ENCODE data around the gene LCOR.
"Not testable (repeated sequence)": the region's sequence is repeated elsewhere in the genome, so short reads cannot be mapped to it uniquely, and the experiment has no call there.

LCOR gene

DNA sequence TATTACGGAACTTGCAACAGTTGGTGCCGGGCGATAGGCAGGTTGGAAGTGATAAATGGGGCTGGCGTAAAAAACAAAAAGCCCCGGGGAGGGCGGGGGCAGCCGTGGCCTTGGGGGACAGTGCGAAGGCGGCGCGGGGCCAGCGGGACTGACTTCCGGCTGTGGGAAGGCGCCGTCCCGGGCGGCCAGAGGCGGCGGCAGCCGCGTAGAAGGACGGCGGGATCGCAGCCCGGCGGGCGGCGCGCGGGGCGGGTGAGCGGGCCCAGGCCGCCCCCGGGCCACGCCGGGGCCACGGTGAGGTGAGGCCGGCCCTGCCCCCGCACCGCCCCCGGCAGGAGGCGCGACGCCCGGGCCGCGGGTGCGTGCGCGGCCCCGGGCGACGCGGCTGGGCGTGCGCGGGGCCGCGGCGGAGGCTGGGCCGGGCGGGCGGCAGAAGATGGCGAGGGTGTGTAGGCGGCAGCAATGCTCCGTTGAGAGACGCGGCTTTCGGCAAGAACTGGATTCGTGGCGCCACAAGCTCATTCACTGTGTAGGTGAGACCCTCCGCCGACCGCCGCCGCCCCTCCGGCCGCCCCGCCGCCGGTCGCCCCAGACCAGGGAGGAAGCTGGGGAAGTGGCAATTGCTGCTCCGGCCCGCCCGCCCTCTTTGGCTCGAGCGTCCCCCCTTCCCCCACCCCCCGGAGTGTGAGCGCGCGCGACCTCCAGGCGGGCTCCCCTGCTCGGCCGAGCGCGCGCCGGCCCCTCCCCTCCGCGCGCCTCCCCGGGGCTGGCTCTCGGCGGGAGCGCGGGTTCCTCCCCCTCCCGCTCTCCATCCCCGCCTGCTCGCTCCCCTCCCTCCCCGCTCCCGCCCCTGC is at the start of gene LCOR:
Gene LCOR (plus strand): TSS at position 432 of the 854 bp plus-strand sequence. CDS start 116,760 bp downstream, outside the sequence.
- H3K27ac Mint-ChIP-seq, result peak within 1 kb of the TSS; percentile 92

DNA sequence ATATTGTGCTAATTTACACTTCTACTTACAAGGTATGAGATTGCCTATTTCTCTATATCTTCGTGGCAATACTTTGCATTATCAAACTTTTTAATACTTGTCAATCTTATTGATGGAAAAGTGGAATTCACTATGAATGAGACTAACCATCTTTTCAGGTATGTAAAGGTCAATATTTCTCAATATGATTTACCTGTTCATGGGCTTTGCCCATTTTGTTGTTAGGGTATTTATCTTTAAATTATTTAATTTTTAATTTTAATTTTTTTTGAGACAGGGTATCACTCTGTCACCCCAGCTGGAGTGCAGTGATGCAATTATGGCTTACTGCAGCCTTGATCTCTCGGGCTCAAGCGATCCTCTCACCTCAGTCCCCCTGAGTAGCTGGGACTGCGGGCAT is 47.8 kb upstream of the LCOR start:
- no peaks in the 10 kb centered on the region for H3K9me3 Mint-ChIP-seq
- H3K4me3 Mint-ChIP-seq, result no peak overlapping the region
- no peaks in the 10 kb centered on the region for H3K4me1 Mint-ChIP-seq
- no peaks in the 10 kb centered on the region for H3K36me3 Mint-ChIP-seq (ENCODE audit: low read depth)
- ATAC-seq (no peak), DNase-seq (no peak)
- H3K27me3 Mint-ChIP-seq, result peaks cover 7% of the 10 kb centered on the region
- H3K27ac Mint-ChIP-seq, result no peak overlapping the region

More for the DNA sequence above, at the start of gene LCOR:
- ATAC-seq (peak; percentile 72), DNase-seq (peak; percentile 84)
- Mint-ChIP-seq H3K27me3 (no peaks in the 10 kb centered on the region), H3K36me3 (ENCODE audit: low read depth) (peaks cover 10% of the 10 kb centered on the region), H3K4me1 (peaks cover 52% of the 10 kb centered on the region), H3K4me3 (peak within 1 kb of the TSS; percentile 83), H3K9me3 (no peaks in the 10 kb centered on the region)

DNA sequence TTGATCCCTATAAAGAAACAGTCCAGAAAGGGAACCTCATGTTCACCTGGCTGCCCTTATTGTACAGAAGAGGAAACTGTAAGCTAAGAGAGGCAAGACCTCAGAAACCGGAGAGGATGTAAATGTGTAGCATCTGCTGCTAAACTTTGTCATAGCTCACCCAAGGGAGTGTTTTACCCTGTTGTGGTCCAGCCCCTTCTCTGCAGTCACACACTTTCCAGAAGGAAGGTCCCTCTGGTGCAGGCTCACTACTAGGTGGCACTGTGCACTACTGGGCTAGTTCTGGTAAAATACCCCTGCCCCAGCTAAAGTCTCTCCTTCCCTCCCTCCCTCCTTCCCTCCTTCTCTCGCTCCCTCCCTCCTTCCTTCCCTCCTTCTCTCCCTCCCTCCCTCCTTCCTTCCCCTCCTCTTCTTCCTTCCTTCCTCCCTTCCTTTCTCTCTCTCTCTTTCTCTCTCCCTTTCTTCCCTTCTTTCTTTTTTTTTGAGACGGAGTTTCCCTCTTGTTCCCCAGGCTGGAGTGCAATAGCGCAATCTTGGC is 42.5 kb upstream of the LCOR start:
- ATAC-seq, result peak; percentile 80
- Mint-ChIP-seq H3K9me3 (no peaks in the 10 kb centered on the region), H3K36me3 (ENCODE audit: low read depth) (no peaks in the 10 kb centered on the region), H3K27me3 (peaks cover 14% of the 10 kb centered on the region), H3K4me1 (no peaks in the 10 kb centered on the region), H3K4me3 (no peak overlapping the region), H3K27ac (peak overlapping the region; percentile 7)
- DNase-seq, result peak; percentile 6

- Mint-ChIP-seq H3K27me3 (peaks cover 11% of the 10 kb centered on the region), H3K9me3 (no peaks in the 10 kb centered on the region), H3K4me3 (no peak overlapping the region), H3K27ac (no peak overlapping the region), H3K4me1 (no peaks in the 10 kb centered on the region), H3K36me3 (ENCODE audit: low read depth) (no peaks in the 10 kb centered on the region)
- ATAC-seq (no peak), DNase-seq (no peak)
Measured at GRCh38 chr10:96791902-96792301, 40.2 kb upstream of the LCOR start.

DNA sequence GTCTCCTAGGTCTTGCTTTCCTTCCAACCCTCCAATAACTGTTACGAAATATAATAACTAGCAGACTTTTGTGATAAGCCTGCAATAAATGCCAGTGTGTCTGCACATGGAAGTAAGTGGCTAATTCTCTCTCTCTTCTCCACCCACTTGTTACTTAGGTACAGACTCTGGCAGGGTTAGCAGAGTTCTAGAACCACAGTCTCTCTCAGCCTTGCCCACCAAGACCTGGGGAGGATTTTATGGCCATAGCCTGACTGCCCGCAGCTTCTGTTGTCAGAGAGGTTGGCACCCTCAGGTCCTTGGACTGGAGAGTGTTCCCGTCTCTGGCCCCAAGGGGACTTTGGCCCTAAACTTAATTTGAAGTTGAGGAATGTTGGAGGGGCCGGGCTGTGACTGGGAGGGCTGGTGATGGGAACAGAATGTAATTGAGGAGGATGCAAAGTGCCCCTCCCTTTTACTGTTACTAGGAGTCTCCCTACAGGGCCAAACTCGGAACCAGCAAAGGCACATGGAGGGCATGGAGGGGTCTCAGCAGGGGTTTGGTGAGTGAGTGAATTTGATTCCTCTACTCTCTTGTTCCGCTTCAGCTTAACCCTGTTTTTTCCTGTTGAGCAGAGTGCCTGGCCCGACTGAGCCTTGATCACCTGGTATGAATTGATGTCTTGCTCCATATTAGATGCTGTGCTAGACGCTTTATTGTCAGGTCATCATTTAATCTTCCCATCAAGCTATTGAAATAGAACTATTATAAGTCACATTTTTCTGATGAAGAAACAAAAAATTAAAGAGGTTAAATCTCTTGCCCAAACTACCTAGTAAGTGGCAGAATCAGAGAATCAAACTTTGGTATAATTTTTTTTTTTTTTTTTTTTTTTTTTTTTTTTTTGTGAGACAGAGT is 37.0 kb upstream of the LCOR start:
- Mint-ChIP-seq H3K36me3 (ENCODE audit: low read depth) (no peaks in the 10 kb centered on the region), H3K4me3 (no peak overlapping the region), H3K9me3 (no peaks in the 10 kb centered on the region), H3K4me1 (no peaks in the 10 kb centered on the region), H3K27ac (no peak overlapping the region), H3K27me3 (peaks cover 7% of the 10 kb centered on the region)
- no peak for ATAC-seq
- no peak for DNase-seq

DNA sequence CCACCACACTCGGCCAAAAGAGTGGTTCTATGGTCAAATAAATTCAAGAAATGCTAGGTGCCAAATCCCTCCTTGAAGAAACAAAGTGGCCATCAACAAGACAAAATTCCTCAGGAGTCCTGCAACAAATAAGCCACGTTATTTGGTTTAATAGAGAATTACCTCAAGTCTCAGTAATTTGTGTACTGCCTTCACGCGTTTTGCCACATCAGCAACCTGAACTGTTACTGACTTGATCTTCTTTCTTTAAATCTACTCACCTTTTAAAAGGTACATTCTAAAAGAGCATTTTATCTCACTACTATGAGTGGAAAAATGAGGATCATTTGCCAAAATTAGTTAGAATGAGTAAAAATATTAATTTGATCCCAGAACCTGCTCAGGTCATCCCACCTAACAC is 34.6 kb upstream of the LCOR start:
- H3K9me3 Mint-ChIP-seq, result no peaks in the 10 kb centered on the region
- DNase-seq, result no peak

GRCh38 chr10:96803288-96803664 is 28.8 kb upstream of the LCOR start:
- Mint-ChIP-seq H3K4me3 (no peak overlapping the region), H3K27ac (no peak overlapping the region), H3K36me3 (ENCODE audit: low read depth) (no peaks in the 10 kb centered on the region), H3K27me3 (peaks cover 6% of the 10 kb centered on the region), H3K9me3 (no peaks in the 10 kb centered on the region), H3K4me1 (no peaks in the 10 kb centered on the region)
- ATAC-seq (no peak), DNase-seq (no peak)

More for the DNA sequence above, 34.6 kb upstream of the LCOR start:
- H3K36me3 Mint-ChIP-seq (ENCODE audit: low read depth), result no peaks in the 10 kb centered on the region
- no peaks in the 10 kb centered on the region for H3K4me1 Mint-ChIP-seq
- no peak overlapping the region for H3K27ac Mint-ChIP-seq
- no peak for ATAC-seq
- peaks cover 4% of the 10 kb centered on the region for H3K27me3 Mint-ChIP-seq
- no peak overlapping the region for H3K4me3 Mint-ChIP-seq

DNA sequence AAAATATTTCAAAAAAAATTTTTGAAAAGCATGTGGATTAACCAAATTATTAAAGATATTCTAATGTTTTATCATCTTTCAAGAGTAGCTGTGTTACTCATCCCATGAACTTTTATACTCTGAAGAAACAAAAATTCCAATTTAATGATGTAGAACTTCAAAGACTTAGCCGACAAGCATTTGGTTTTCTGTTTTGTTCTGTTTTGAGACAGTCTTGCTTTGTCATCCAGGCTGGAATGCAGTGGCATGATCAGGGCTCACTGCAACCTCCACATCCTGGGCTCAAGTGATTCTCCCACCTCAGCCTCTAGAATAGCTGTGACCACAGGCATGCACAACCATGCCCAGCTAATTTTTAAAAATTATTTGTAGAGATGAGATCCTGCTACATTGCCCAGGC is 17.8 kb upstream of the LCOR start:
- DNase-seq (no peak), ATAC-seq (no peak)
- Mint-ChIP-seq H3K9me3 (no peaks in the 10 kb centered on the region), H3K27me3 (peaks cover 8% of the 10 kb centered on the region), H3K4me1 (no peaks in the 10 kb centered on the region), H3K4me3 (no peak overlapping the region), H3K27ac (no peak overlapping the region), H3K36me3 (ENCODE audit: low read depth) (no peaks in the 10 kb centered on the region)

GRCh38 chr10:96818971-96819370 is 13.1 kb upstream of the LCOR start:
- not testable (repeated sequence) for H3K9me3 Mint-ChIP-seq; ATAC-seq; H3K36me3 Mint-ChIP-seq (ENCODE audit: low read depth); H3K4me1 Mint-ChIP-seq; H3K27ac Mint-ChIP-seq; DNase-seq; H3K4me3 Mint-ChIP-seq; H3K27me3 Mint-ChIP-seq

DNA sequence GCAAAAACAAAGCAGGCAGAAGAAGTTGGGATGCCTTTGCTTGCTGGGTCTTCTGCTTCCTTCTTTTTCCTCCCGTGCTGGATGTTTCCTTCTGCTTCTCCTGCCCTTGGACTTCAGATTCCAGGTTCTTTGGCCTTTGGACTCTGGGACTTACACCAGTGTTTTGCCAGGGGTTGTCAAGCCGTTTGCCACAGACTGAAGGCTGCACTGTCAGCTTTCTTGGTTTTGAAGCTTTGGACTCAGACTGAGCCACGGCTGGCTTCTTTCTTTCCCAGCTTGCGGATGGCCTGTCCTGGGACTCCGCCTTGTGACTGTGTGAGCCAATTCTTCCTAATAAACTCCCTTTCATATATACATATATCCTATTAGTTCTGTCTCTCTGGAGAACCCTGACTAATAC is 11.3 kb upstream of the LCOR start:
- no peak overlapping the region for H3K4me3 Mint-ChIP-seq
- no peaks in the 10 kb centered on the region for H3K9me3 Mint-ChIP-seq
- DNase-seq, result no peak
- no peaks in the 10 kb centered on the region for H3K27me3 Mint-ChIP-seq
- H3K36me3 Mint-ChIP-seq (ENCODE audit: low read depth), result no peaks in the 10 kb centered on the region
- ATAC-seq, result no peak
- H3K27ac Mint-ChIP-seq, result no peak overlapping the region
- no peaks in the 10 kb centered on the region for H3K4me1 Mint-ChIP-seq

DNA sequence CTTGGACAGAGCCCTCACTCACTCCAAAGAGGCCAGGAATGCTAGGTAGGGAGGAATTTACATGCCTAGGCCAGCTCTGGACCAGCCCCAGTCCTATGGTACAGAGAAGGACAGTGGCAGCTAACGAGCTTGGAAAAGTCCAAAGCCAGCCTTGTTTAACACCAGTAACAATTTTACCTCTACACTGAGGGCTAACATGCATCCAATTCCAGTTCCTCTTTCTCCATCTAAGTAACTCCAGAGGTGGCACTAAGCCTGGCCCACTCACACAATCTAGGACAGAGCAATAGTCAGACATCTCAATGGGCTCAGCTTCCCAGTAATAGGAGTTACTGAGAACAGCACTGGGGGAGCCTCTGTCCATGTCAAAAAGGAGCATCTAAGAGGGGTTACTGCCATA is 5.7 kb upstream of the LCOR start:
- peaks cover 15% of the 10 kb centered on the region for H3K4me1 Mint-ChIP-seq
- ATAC-seq (no peak), DNase-seq (no peak)
- H3K36me3 Mint-ChIP-seq (ENCODE audit: low read depth), result peaks cover 2% of the 10 kb centered on the region
- H3K4me3 Mint-ChIP-seq, result no peak overlapping the region
- H3K9me3 Mint-ChIP-seq, result no peaks in the 10 kb centered on the region
- no peak overlapping the region for H3K27ac Mint-ChIP-seq
- no peaks in the 10 kb centered on the region for H3K27me3 Mint-ChIP-seq

- no peak overlapping the region for H3K27ac Mint-ChIP-seq
- H3K9me3 Mint-ChIP-seq, result no peaks in the 10 kb centered on the region
- DNase-seq (no peak), ATAC-seq (no peak)
- H3K36me3 Mint-ChIP-seq (ENCODE audit: low read depth), result peaks cover 2% of the 10 kb centered on the region
- no peak overlapping the region for H3K4me3 Mint-ChIP-seq
- H3K27me3 Mint-ChIP-seq, result no peaks in the 10 kb centered on the region
- H3K4me1 Mint-ChIP-seq, result peaks cover 21% of the 10 kb centered on the region
Measured at GRCh38 chr10:96828609-96829008, 3.5 kb upstream of the LCOR start.

GRCh38 chr10:96829029-96829773 is 2.9 kb upstream of the LCOR start:
- Mint-ChIP-seq H3K27ac (no peak overlapping the region), H3K9me3 (no peaks in the 10 kb centered on the region), H3K4me1 (peaks cover 27% of the 10 kb centered on the region), H3K27me3 (no peaks in the 10 kb centered on the region), H3K4me3 (no peak overlapping the region), H3K36me3 (ENCODE audit: low read depth) (peaks cover 3% of the 10 kb centered on the region)
- no peak for ATAC-seq
- no peak for DNase-seq

DNA sequence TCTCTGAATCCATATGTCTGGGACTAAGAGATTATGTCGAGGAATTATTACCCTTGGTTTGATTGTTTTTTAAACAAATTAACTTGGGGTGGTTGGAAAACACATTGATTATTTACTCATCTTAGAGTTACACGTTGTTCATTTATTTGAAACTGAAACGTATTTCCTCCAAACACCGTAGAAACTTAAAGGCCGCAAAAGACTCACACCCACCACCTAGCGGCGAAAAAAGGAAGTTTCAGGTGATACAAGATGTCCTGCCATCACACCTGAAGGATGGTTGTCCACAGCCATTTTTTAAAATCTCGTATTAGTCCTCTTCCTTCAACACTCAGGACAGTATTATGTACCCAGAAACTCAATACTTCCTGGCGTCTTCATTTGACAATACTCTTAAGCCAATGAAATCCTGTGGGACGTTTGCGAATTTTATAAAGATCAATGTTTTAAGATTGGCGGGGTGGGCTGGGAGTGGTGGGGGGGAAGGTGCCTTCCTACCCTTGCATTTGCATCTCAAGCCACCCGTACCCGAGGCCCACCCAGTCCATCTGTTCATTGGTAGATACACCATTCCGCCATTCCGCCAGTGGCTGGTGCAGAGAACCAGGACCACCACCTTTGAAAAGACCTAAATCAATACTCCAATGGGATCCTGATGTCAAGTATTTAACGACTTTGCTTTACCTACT is 1.4 kb upstream of the LCOR start:
- no peaks in the 10 kb centered on the region for H3K27me3 Mint-ChIP-seq
- H3K9me3 Mint-ChIP-seq, result no peaks in the 10 kb centered on the region
- H3K36me3 Mint-ChIP-seq (ENCODE audit: low read depth), result peaks cover 5% of the 10 kb centered on the region
- H3K27ac Mint-ChIP-seq, result peak overlapping the region; percentile 81
- ATAC-seq, result no peak
- H3K4me1 Mint-ChIP-seq, result peaks cover 41% of the 10 kb centered on the region
- peak; percentile 80 for DNase-seq
- H3K4me3 Mint-ChIP-seq, result peak overlapping the region; percentile 83

All from activated naive CD8-positive, alpha-beta T cell treated with anti-CD3 and anti-CD28 coated beads, Interleukin-2, amount 50 U/mL, for 24 hours (primary cell).